ENCODE data around the gene SYNPO2. TPM values are rescaled to one million over a fixed set of nuclear protein-coding genes. Genes with fewer than 3 reads are reported as not detected.
"Not testable (repeated sequence)": the region's sequence is repeated elsewhere in the genome, so short reads cannot be mapped to it uniquely, and the experiment has no call there.

SYNPO2 gene
- total RNA-seq, 1 experiment from 2014 or later, result 0.28 TPM

DNA sequence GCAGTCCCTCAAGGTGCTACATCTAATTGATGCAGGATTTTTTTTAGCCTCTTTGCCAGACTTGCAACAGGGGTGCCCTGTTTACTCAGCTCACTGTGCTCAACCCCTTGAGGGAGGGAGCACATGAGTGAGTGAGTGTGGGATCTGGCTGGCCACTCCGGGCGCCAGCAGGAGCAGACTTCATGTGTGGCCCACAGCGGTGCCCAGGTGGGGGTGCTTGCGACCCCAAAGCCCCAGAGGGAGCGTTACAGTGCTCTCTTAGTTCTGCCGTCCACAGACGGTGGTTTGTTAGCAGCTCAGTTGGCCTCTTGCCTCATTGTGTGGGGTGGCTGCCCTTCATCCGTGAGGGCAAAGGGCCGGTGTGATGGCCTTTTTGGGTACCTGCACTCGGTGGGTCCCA lies 165.3 kb downstream of the SYNPO2 start:
- in situ Hi-C loops (cut with HindIII; ENCODE audit: low pct_unique_long_range_greater_than_20kb, low sequenced_read_pairs), result no loop called here
- Histone ChIP-seq H3K9me3 (ENCODE audit: control insufficient read depth, insufficient read depth, low read depth, low read length) (no peaks in the 10 kb centered on the region), H3K4me1 (ENCODE audit: control insufficient read depth, insufficient read depth, low read length) (no peaks in the 10 kb centered on the region), H3K27ac (ENCODE audit: low read length) (no peak overlapping the region), H3K27me3 (ENCODE audit: control insufficient read depth, insufficient read depth, low read length) (no peaks in the 10 kb centered on the region), H3K36me3 (ENCODE audit: control insufficient read depth, insufficient read depth, low read length) (no peaks in the 10 kb centered on the region), H3K4me3 (ENCODE audit: low read depth in 2 of 2, low read length in 2 of 2) (no peak overlapping the region)
- BruUV-seq (replicated peaks), result no TSS peak
- ATAC-seq (no peak), DNase-seq (ENCODE audit: low read depth, low spot score) (no peak)
- ChIA-PET POLR2A (no interaction called here), CTCF (no interaction called here)
- intact Hi-C loops (cut with micrococcal nuclease; ENCODE audit: unreplicated experiment), result no loop called here
- TF ChIP-seq, protein P1, sequence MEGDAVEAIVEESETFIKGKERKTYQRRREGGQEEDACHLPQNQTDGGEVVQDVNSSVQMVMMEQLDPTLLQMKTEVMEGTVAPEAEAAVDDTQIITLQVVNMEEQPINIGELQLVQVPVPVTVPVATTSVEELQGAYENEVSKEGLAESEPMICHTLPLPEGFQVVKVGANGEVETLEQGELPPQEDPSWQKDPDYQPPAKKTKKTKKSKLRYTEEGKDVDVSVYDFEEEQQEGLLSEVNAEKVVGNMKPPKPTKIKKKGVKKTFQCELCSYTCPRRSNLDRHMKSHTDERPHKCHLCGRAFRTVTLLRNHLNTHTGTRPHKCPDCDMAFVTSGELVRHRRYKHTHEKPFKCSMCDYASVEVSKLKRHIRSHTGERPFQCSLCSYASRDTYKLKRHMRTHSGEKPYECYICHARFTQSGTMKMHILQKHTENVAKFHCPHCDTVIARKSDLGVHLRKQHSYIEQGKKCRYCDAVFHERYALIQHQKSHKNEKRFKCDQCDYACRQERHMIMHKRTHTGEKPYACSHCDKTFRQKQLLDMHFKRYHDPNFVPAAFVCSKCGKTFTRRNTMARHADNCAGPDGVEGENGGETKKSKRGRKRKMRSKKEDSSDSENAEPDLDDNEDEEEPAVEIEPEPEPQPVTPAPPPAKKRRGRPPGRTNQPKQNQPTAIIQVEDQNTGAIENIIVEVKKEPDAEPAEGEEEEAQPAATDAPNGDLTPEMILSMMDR (IDR thresholded peaks at IDR 0.05), result no peak
- no peak for TF ChIP-seq POLR2AphosphoS5 (IDR thresholded peaks at IDR 0.05; ENCODE audit: low read depth, low read length)
- no peak for TF ChIP-seq SIN3A (IDR thresholded peaks at IDR 0.05; ENCODE audit: borderline replicate concordance, insufficient read depth, low read depth, low read length)
- no peak for TF ChIP-seq TCF7L2 (IDR thresholded peaks at IDR 0.05; ENCODE audit: low read depth, low read length)
- TF ChIP-seq, protein P2, sequence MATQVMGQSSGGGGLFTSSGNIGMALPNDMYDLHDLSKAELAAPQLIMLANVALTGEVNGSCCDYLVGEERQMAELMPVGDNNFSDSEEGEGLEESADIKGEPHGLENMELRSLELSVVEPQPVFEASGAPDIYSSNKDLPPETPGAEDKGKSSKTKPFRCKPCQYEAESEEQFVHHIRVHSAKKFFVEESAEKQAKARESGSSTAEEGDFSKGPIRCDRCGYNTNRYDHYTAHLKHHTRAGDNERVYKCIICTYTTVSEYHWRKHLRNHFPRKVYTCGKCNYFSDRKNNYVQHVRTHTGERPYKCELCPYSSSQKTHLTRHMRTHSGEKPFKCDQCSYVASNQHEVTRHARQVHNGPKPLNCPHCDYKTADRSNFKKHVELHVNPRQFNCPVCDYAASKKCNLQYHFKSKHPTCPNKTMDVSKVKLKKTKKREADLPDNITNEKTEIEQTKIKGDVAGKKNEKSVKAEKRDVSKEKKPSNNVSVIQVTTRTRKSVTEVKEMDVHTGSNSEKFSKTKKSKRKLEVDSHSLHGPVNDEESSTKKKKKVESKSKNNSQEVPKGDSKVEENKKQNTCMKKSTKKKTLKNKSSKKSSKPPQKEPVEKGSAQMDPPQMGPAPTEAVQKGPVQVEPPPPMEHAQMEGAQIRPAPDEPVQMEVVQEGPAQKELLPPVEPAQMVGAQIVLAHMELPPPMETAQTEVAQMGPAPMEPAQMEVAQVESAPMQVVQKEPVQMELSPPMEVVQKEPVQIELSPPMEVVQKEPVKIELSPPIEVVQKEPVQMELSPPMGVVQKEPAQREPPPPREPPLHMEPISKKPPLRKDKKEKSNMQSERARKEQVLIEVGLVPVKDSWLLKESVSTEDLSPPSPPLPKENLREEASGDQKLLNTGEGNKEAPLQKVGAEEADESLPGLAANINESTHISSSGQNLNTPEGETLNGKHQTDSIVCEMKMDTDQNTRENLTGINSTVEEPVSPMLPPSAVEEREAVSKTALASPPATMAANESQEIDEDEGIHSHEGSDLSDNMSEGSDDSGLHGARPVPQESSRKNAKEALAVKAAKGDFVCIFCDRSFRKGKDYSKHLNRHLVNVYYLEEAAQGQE (IDR thresholded peaks at IDR 0.05; ENCODE audit: insufficient read depth in 1 of 2, low read depth in 2 of 2, low read length in 1 of 2), result no peak

DNA sequence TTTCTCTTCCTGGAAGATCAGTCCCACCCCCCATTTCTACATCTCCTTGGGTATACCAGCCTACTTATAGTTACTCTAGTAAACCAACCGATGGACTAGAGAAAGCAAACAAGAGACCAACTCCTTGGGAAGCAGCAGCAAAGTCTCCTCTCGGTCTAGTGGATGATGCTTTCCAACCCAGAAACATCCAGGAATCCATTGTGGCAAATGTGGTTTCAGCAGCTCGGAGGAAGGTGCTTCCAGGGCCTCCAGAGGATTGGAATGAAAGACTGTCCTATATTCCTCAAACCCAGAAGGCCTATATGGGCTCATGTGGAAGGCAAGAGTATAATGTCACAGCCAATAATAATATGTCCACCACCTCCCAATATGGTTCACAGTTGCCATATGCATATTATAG lies 168.8 kb downstream of the SYNPO2 start:
- H3K36me3 ChIP-seq (ENCODE audit: control insufficient read depth, insufficient read depth, low read length), result no peaks in the 10 kb centered on the region
- no peak for DNase-seq (ENCODE audit: low read depth, low spot score)
- no peaks in the 10 kb centered on the region for H3K4me1 ChIP-seq (ENCODE audit: control insufficient read depth, insufficient read depth, low read length)
- H3K27ac ChIP-seq (ENCODE audit: low read length), result no peak overlapping the region
- ChIA-PET POLR2A (no interaction called here), CTCF (no interaction called here)
- TF ChIP-seq, protein P1 (IDR thresholded peaks at IDR 0.05), result no peak
- in situ Hi-C loops (cut with HindIII; ENCODE audit: low pct_unique_long_range_greater_than_20kb, low sequenced_read_pairs), result no loop called here
- H3K4me3 ChIP-seq (ENCODE audit: low read depth in 2 of 2, low read length in 2 of 2), result no peak overlapping the region
- no peak for ATAC-seq
- H3K27me3 ChIP-seq (ENCODE audit: control insufficient read depth, insufficient read depth, low read length), result no peaks in the 10 kb centered on the region
- H3K9me3 ChIP-seq (ENCODE audit: control insufficient read depth, insufficient read depth, low read depth, low read length), result no peaks in the 10 kb centered on the region
- intact Hi-C loops (cut with micrococcal nuclease; ENCODE audit: unreplicated experiment), result no loop called here
- BruUV-seq (replicated peaks), result no TSS peak

DNA sequence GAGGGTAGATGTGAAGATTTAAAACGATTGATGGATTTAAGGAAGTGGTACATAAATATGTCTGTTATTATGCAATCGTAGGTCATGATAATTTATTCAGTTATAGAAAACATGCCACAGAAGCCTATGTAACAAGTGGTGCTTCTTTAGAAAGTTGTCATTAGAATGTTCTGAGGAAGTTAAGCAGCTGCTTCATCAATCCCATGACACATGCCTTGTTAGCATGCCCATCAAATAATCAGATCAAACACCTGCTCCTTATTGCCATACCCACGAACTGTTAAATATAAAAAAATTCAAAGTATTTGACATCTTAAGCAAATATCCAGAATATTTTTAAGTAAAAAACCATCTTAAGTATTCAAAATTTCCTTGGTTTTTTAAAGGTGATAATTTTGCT lies 170.6 kb downstream of the SYNPO2 start:
- intact Hi-C loops (cut with micrococcal nuclease; ENCODE audit: unreplicated experiment) (no loop called here), in situ Hi-C loops (cut with HindIII; ENCODE audit: low pct_unique_long_range_greater_than_20kb, low sequenced_read_pairs) (no loop called here)
- no TSS peak for BruUV-seq (replicated peaks)
- Histone ChIP-seq H3K9me3 (ENCODE audit: control insufficient read depth, insufficient read depth, low read depth, low read length) (no peaks in the 10 kb centered on the region), H3K4me1 (ENCODE audit: control insufficient read depth, insufficient read depth, low read length) (no peaks in the 10 kb centered on the region), H3K4me3 (ENCODE audit: low read depth in 2 of 2, low read length in 2 of 2) (no peak overlapping the region), H3K27me3 (ENCODE audit: control insufficient read depth, insufficient read depth, low read length) (no peaks in the 10 kb centered on the region), H3K27ac (ENCODE audit: low read length) (no peak overlapping the region), H3K36me3 (ENCODE audit: control insufficient read depth, insufficient read depth, low read length) (no peaks in the 10 kb centered on the region)
- TF ChIP-seq, protein P1 (IDR thresholded peaks at IDR 0.05), result no peak
- TF ChIP-seq SIN3A (IDR thresholded peaks at IDR 0.05; ENCODE audit: borderline replicate concordance, insufficient read depth, low read depth, low read length) (no peak), POLR2AphosphoS5 (IDR thresholded peaks at IDR 0.05; ENCODE audit: low read depth, low read length) (no peak), TCF7L2 (IDR thresholded peaks at IDR 0.05; ENCODE audit: low read depth, low read length) (no peak)
- ChIA-PET POLR2A (no interaction called here), CTCF (no interaction called here)
- DNase-seq (ENCODE audit: low read depth, low spot score) (no peak), ATAC-seq (no peak)

DNA sequence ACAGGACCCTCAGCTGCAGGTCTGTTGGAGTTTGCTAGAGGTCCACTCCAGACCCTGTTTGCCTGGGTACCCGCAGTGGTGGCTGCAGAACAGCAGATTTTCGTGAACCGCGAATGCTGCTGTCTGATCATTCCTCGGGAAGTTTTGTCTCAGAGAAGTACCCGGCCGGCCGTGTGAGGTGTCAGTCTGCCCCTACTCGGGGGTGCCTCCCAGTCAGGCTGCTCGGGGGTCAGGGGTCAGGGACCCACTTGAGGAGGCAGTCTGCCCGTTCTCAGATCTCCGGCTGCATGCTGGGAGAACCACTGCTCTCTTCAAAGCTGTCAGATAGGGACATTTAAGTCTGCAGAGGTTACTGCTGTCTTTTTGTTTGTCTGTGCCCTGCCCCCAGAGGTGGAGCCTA lies 178.5 kb downstream of the SYNPO2 start:
- BruUV-seq (replicated peaks); H3K9me3 ChIP-seq (ENCODE audit: control insufficient read depth, insufficient read depth, low read depth, low read length); H3K4me3 ChIP-seq (ENCODE audit: low read depth in 2 of 2, low read length in 2 of 2); H3K4me1 ChIP-seq (ENCODE audit: control insufficient read depth, insufficient read depth, low read length); intact Hi-C loops (cut with micrococcal nuclease; ENCODE audit: unreplicated experiment); H3K27ac ChIP-seq (ENCODE audit: low read length); in situ Hi-C loops (cut with HindIII; ENCODE audit: low pct_unique_long_range_greater_than_20kb, low sequenced_read_pairs); ATAC-seq; H3K27me3 ChIP-seq (ENCODE audit: control insufficient read depth, insufficient read depth, low read length); POLR2A ChIA-PET; H3K36me3 ChIP-seq (ENCODE audit: control insufficient read depth, insufficient read depth, low read length); CTCF ChIA-PET; DNase-seq (ENCODE audit: low read depth, low spot score): not testable (repeated sequence)
